CD4-positive, alpha-beta T cell treated with Interleukin-4 for 1 hour (primary cell): ENCODE results near the gene DIP2B.

Experiments used
- DNase-seq, 2 donors: peaks; one replicate each; pipeline ENCODE4 v3.0.0-alpha.2; 2020 to 2022

DIP2B gene

GRCh38 chr12:50579757-50580267 lies 75.0 kb downstream of the DIP2B start:
- no peak for DNase-seq

GRCh38 chr12:50580436-50580835 lies 75.7 kb downstream of the DIP2B start:
- DNase-seq, result no peak

GRCh38 chr12:50581226-50582184 lies 76.7 kb downstream of the DIP2B start:
- no peak for DNase-seq

DNA sequence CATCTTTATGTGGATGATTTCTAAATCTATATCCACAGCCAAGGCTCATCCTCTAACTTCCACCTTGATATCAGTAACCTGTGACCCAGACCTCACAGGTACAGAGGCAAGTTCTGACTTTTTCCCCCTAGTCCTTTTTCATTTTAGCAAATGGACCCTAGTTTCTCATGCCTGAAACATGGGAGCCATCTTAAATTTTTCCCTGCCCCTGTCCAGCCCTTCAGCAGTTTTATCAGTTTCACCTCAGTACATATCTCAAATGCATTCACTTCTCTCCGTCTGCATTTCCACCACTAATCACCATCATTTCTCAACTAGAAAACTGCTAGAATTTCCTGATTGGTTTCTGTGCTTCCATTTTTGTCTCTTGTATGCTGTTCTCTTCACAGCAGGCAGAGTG lies 79.3 kb downstream of the DIP2B start:
- DNase-seq, result no peak

DNA sequence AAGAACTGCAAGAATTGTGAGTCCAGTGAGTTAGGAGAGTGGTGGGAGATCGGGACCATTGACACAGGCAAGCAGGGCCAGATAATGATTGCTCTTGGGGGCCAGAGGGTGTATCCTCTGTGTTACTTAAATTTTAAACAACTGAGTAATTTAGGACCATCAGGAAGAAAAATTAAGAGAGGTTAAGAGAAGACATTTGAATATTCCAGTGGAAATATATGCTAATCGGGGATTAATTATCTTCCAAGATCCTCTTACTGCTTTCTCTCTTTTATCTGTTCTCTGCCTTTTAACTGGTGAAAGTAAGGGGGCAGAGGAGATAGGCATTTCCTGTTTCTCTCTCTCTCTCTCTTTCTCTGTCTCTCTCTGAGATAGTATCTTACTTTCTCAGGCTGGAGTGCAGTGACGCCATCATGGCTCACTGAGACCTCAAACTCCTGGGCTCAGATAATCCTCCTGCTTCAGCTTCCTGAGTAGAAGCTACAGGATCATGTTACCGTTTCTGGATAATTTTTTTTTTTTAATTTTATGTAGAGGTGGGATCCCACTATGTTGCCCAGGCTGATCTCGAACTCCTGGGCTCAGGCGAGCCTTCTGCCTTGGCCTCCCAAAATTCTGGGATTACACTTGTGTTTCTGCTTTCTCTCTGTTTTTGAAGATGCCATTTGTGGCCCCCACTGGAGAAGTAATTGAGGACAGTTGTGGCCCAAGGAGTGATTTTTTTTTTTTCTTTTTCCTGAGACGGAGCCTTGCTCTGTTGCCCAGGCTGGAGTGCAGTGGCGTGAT lies 85.1 kb downstream of the DIP2B start:
- peak in 1 of 2 donors; percentile 14 for DNase-seq

- DNase-seq, result no peak
These were observed 86.1 kb downstream of the DIP2B start for GRCh38 chr12:50590869-50591268.

DNA sequence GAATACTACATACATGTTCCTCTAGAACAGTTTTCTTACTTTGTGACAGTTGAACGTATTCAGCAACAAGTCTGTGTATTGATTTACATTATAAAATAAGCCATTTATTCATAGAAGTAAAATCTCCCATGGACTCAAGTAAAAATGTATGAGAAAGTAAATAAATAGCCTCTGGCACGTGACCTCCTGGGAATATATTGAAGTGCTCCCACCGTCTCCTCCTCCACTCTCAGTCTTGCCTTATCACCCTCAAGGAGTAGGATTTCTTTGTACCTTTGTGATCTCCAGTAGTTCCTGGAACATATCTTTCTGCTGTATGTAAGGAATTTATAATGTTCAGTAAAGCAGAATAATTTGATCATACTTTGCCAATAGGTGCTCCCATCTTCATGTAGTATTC lies 90.9 kb downstream of the DIP2B start:
- DNase-seq, result no peak

GRCh38 chr12:50597200-50598195 lies 92.7 kb downstream of the DIP2B start:
- peak; percentile 29 to 40 for DNase-seq

- no peak for DNase-seq
These were observed 93.6 kb downstream of the DIP2B start for GRCh38 chr12:50598321-50598862.

- DNase-seq, result no peak
These were observed 94.7 kb downstream of the DIP2B start for GRCh38 chr12:50599366-50600095.

- DNase-seq, result no peak
These were observed 95.6 kb downstream of the DIP2B start for GRCh38 chr12:50600364-50600763.

DNA sequence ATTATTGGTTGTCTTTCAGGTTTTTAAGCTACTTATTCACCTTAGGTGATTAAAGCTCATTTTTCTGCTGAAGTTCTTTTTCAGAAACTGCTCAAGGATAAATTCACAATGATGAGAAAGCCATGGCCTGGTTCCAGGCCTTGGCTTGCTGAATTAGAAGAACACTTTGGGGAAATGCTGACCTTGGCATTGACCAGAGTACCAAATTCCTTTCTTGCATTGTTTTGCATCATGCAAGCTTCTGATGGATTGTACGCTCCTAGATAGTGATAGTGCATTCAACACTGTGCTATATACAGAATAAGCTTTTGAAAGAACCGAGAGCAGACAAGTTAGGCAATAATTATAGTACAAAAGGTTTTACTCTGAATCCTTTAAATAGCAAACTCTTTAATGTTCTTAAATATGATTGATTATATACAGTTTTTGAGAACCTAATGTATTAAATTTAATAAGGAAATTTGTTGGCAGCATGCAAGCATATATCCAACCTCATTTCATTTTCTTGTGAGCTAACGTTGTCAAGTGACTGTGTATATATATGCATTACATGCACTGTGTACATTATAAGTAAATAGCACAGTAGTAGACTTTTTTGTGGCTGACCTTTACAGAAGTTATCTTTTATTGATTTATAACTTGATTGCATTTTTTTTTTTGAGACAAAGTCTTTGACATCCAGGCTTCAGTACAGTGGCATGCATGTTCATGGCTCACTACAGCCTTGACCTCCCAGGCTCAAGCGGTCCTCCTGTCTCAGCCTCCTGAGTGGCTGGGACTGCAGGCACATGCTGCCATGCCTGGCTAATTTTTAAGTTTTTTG lies 99.2 kb downstream of the DIP2B start:
- DNase-seq, result no peak

GRCh38 chr12:50604640-50604920 lies 99.8 kb downstream of the DIP2B start:
- no peak for DNase-seq

DNA sequence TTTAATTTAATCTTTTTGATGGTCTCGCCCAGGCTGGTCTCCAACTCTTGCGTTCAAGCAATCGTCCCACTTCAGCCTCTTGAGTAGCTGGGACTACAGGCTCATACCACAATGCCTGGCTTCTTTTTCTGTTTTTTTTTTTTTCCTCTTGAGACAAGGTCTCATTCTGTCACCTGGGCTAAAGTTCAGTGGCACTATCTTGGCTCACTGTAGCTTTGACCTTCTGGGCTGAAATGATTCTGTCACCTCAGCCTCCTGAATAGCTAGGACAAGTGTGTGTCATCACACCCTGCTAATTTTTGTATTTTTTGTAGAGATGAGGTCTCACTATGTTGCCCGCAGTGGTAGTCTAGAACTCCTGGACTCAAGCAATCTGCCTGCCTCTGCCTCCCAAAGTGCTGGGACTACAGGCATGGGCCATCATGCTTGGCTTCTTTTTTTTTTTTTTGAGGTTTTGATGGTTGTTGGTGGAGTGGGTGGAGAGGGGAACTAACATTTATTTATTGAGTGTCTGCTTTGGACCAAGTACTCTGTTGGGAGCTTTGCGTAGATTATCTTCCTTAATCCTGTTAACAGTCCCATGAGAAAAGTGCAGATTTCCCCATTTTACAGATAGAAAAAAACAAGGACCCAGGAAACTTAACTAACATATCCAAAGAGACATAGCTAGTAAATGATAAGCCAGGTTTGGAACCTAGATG lies 102.0 kb downstream of the DIP2B start:
- no peak for DNase-seq

GRCh38 chr12:50609292-50609874 lies 104.6 kb downstream of the DIP2B start:
- no peak for DNase-seq

DNA sequence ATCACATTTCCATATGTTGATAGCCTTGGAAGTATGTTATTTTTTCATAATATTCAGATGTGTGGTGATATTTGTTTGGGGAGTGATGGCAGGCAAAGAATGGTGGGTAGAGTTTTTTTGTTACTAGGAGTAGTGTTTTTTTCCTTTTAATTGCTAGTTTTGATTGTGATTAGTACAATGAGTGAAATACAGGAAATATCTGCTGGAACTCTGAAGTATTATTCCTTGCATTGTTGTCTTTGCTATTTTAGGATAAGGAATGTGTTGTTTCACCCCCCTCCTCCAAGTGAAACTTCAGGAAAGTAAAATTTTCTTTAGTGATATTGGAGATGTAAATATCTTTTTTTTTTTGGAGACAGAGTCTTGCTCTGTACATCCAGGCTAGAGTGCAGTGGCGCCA lies 105.4 kb downstream of the DIP2B start:
- DNase-seq, result no peak

GRCh38 chr12:50611021-50611744 lies 106.4 kb downstream of the DIP2B start:
- DNase-seq, result no peak

- DNase-seq, result no peak
These were observed 108.1 kb downstream of the DIP2B start for GRCh38 chr12:50612882-50613281.

DNA sequence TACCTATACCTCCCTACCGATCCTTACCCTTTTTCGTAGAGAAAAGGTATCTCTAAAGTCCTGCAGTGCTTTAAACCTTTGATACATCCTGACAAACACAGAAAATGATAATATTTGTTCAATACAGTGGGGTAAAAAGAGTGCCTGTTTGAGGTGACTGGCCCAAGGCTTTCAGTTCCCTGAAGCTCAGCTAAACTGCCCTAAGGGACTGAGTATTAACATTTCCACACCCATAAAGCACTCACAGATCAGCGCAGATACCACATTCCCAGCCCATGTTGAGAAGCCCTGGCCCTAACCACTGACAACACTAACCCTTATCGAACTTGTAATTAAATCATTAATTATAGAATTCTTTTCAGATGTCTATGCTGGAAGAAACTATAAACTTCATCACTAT lies 108.7 kb downstream of the DIP2B start:
- no peak for DNase-seq
